Spleen (tissue), 7 donors: ENCODE measurements around the gene KCNA1.

Experiments used
- CTCF ChIP-seq, 11 experiments: fragments of 200-600 bp in 7 of 11; fragments of 450-650 bp in 4 of 11; sonication (generic) in 4 of 11; IDR thresholded peaks in 8 of 11; conservative IDR thresholded peaks in 3 of 11; 1 replicate in 7 of 11; 2 replicates in 4 of 11; pipeline versions ENCODE4 v1.4.0 to v1.8.0; 2016 to 2021; ENCODE audit warnings: antibody characterized with exemption in 11 of 11, inconsistent platforms in 4 of 11, mild to moderate bottlenecking in 1 of 11
- POLR2A ChIP-seq, 3 donors: fragments of 450-650 bp; IDR thresholded peaks; one replicate each; pipeline ENCODE4 v1.5.1; 2017; ENCODE audit warnings: antibody characterized with exemption in 3 of 3, mild to moderate bottlenecking in 1 of 3
- POLR2AphosphoS5 ChIP-seq, 3 donors: sonication (generic); formaldehyde crosslinking; IDR thresholded peaks; one replicate each; pipeline ENCODE4 v1.5.1; 2017; ENCODE audit warnings: antibody characterized with exemption in 3 of 3
- donor health status: DM: no; HTN: no; CAD: no; lungs with moderate emphysema.
- donor health status: DM: no; HTN: no; CAD: no.
- donor health status: DM: no; HTN: no; CAD: no.

- TF ChIP-seq CTCF (IDR thresholded peaks at IDR 0.05 in 8 of 11, conservative IDR thresholded peaks at IDR 0.05 in 3 of 11) (no peak), POLR2A (IDR thresholded peaks at IDR 0.05) (no peak), POLR2AphosphoS5 (IDR thresholded peaks at IDR 0.05) (no peak)
Observed at GRCh38 chr12:4862809-4863208, 46.9 kb upstream of the KCNA1 start.
